ENCODE data around the gene PVRIG.
"Not testable (repeated sequence)": the region's sequence is repeated elsewhere in the genome, so short reads cannot be mapped to it uniquely, and the experiment has no call there.

Gene PVRIG

DNA sequence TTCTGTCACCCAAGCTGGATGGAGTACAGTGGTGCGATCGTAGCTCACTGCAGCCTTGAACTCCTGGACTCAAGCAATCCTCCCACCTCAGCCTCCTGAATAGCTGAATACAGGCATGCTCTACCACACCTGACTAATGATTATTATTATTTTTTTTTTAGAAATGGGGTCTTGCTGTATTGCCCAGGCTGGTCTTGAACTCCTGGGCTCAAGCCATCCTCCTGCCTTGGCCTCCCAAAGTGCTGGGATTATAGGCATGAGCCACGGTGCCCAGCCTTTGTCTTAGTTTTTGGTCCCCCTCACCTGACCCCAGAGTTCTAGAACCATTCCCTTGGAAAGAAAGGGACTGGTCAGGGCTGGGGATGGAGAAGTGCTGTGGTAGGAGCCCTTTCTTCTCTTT, 39.7 kb upstream of the PVRIG start:
- not testable (repeated sequence) for H3K9me3 ChIP-seq (replicated peaks; ENCODE audit: low read length); H3K4me3 ChIP-seq (ENCODE audit: low read length); H3K4me1 ChIP-seq (ENCODE audit: control insufficient read depth, insufficient read depth, low read length); H3K27me3 ChIP-seq (ENCODE audit: control insufficient read depth, insufficient read depth, low read length); H3K36me3 ChIP-seq (ENCODE audit: insufficient read depth, low read length); H3K4me2 ChIP-seq (ENCODE audit: low read length); H3K9ac ChIP-seq (ENCODE audit: low read depth, low read length)

DNA sequence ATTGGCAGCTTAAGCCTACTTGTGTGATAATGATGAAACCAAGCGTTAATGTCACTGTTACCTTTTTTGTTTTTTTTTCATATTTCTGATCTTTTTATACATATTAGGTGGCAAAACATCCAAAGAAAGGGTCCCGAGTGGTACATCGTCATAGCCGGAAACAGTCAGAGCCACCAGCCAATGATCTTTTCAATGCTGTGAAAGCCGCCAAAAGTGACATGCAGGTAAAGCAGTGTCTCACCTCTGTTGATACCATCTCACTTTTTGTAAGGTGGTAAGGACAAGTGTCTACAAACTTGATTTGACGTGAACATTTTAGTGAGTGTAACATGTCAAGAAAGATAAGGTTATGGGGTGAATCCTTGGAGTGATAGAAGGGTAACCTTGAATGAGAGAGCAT, 37.1 kb upstream of the PVRIG start:
- H3K27me3 ChIP-seq (ENCODE audit: control insufficient read depth, insufficient read depth, low read length); H3K36me3 ChIP-seq (ENCODE audit: insufficient read depth, low read length); H3K4me3 ChIP-seq (ENCODE audit: low read length); H3K4me2 ChIP-seq (ENCODE audit: low read length); H3K9me3 ChIP-seq (replicated peaks; ENCODE audit: low read length); H3K9ac ChIP-seq (ENCODE audit: low read depth, low read length); H3K4me1 ChIP-seq (ENCODE audit: control insufficient read depth, insufficient read depth, low read length): not testable (repeated sequence)

DNA sequence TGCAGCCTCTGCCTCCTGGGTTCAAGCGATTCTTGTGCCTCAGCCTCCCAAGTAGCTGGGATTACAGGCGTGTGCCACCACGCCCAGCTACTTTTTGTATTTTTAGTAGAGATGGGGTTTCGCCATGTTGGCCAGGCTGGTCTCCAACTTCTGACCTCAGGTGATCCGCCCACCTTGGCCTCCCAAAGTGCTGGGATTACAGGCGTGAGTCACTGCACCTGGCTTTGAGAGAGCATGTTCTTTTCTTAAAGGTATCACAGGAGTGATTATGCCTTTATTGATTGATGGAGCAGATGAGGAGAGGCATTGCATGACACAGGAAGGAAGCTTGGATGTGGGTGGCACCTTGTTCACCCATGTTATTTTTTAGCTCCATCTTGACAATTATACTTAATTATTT, 36.7 kb upstream of the PVRIG start:
- H3K36me3 ChIP-seq (ENCODE audit: insufficient read depth, low read length); H3K27me3 ChIP-seq (ENCODE audit: control insufficient read depth, insufficient read depth, low read length); H3K9ac ChIP-seq (ENCODE audit: low read depth, low read length); H3K4me3 ChIP-seq (ENCODE audit: low read length); H3K4me2 ChIP-seq (ENCODE audit: low read length); H3K9me3 ChIP-seq (replicated peaks; ENCODE audit: low read length); H3K4me1 ChIP-seq (ENCODE audit: control insufficient read depth, insufficient read depth, low read length): not testable (repeated sequence)

DNA sequence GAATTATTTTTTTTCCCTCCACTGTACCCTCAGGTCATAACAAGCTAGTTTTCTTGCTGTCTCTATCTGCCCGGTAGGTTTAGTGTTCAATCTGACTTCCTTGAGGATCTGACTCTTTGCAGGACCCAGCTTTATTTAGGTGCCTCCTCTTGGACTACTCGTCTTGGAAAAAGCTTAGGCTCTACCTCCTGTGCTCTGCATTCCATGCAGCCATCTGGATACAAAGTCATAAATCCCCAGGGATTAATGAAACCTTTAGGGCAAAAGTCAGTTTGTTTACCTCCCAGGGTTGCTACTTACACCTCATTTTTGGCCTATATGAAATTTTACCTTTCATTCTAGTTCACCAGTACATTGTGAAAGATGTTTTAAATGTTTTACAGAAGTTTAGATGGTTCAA, 34.0 kb upstream of the PVRIG start:
- no peaks in the 10 kb centered on the region for H3K4me1 ChIP-seq (ENCODE audit: control insufficient read depth, insufficient read depth, low read length)
- H3K4me2 ChIP-seq (ENCODE audit: low read length), result no peak overlapping the region
- peaks cover 6% of the 10 kb centered on the region for H3K27me3 ChIP-seq (ENCODE audit: control insufficient read depth, insufficient read depth, low read length)
- H3K36me3 ChIP-seq (ENCODE audit: insufficient read depth, low read length), result no peaks in the 10 kb centered on the region
- no peaks in the 10 kb centered on the region for H3K9me3 ChIP-seq (replicated peaks; ENCODE audit: low read length)
- H3K4me3 ChIP-seq (ENCODE audit: low read length), result no peak overlapping the region
- no peak overlapping the region for H3K9ac ChIP-seq (ENCODE audit: low read depth, low read length)

DNA sequence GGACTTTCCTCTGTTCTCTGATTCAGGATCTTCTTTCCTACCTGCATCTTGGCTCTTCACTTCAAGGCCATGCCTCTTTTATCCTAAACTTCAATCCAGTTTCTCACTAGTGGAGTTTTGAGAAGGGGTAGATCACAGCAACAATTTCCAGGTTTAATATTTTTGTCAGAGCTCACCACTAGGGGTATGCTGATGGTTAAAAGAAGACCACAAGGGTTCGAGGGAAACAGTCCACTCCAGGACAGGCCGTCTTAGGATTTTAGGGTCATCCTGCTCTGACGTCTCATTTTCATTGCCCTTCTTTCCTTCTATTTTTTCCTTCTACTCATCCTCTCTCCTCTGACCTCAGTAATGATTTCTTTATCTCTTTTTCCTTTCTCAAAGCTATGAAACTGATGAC, 30.7 kb upstream of the PVRIG start:
- Histone ChIP-seq H3K4me3 (ENCODE audit: low read length) (no peak overlapping the region), H3K9ac (ENCODE audit: low read depth, low read length) (no peak overlapping the region), H3K9me3 (replicated peaks; ENCODE audit: low read length) (no peaks in the 10 kb centered on the region), H3K4me2 (ENCODE audit: low read length) (no peak overlapping the region), H3K27me3 (ENCODE audit: control insufficient read depth, insufficient read depth, low read length) (peaks cover 3% of the 10 kb centered on the region), H3K4me1 (ENCODE audit: control insufficient read depth, insufficient read depth, low read length) (no peaks in the 10 kb centered on the region), H3K36me3 (ENCODE audit: insufficient read depth, low read length) (no peaks in the 10 kb centered on the region)

DNA sequence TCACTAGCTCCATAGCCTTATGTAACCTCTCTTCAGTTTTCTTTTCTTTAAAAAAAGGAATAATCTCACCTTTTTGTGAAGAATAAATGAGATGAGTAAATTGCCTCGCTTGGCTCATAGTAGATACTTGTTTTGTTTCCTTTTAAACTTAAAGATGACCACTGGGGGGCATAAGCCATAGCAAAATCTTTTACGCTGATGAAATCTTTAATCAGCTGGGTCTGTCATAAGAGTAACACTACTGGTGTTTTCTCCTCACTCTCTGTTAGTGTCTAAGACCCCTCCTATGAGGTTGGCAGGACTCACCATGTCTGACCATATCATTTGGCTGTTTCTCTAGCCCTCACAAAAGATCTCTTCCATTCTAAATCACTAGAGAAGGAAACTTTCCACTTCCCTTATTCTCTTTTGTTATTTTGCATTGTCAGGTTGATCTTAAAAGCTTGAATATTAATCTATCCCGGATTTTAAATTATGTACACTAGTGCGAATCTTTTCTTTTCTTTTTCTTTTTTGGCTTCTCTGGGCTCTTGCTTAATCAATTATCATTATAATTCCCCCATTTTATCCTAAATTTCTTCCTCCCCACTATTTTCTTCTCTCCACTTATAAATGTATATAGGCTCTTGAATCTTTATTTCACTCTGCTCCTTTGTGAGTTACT, 29.6 kb upstream of the PVRIG start:
- Histone ChIP-seq H3K9ac (ENCODE audit: low read depth, low read length) (no peak overlapping the region), H3K36me3 (ENCODE audit: insufficient read depth, low read length) (no peaks in the 10 kb centered on the region), H3K9me3 (replicated peaks; ENCODE audit: low read length) (no peaks in the 10 kb centered on the region), H3K4me1 (ENCODE audit: control insufficient read depth, insufficient read depth, low read length) (no peaks in the 10 kb centered on the region), H3K4me3 (ENCODE audit: low read length) (no peak overlapping the region), H3K27me3 (ENCODE audit: control insufficient read depth, insufficient read depth, low read length) (peaks cover 3% of the 10 kb centered on the region), H3K4me2 (ENCODE audit: low read length) (no peak overlapping the region)

DNA sequence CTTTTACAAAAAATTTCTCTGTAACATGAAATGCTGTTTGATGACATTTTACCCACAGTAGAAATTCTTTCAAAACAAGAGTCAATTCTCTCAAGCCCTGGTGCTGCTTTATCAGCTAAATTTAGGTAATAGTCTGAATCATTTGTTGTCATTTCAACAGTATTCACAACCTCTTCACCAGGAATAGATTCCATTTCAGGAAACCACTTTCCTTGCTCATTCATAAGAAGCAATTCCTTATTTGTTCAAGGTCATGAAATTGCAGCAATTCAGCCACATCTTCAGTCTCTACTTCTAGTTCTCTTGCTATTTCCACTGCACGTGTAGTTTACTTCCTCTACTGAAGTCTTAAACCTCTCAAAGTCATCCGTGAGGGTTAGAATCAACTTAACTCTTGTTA, 28.0 kb upstream of the PVRIG start:
- no peak overlapping the region for H3K4me3 ChIP-seq (ENCODE audit: low read length)

DNA sequence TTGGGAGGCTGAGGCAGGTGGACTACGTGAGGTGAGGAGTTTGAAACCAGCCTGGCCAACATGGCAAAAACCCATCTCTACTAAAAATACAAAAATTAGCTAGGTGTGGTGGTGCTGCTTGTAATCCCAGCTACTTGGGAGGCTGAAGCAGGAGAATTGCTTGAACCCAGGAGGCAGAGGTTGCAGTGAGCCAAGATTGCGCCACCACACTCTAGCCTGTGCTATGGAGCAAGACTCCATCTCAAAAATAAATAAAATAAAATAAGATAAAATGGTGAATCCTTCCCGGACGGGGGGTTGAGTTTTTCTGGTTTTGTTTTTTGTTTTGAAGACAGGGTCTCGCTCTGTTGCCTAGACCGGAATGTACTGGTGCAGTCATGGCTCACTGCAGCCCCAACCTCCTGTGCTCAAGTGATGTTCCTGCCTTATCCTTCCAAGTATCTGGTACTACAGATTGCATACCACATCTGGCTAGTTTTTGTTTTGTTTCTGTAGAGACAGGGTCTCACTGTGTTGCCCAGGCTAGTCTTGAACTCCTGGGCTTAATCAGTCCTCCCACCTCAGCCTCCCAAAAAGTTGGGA, 27.4 kb upstream of the PVRIG start:
- not testable (repeated sequence) for H3K4me2 ChIP-seq (ENCODE audit: low read length); H3K4me3 ChIP-seq (ENCODE audit: low read length)

More for the DNA sequence above, 28.0 kb upstream of the PVRIG start:
- H3K4me1 ChIP-seq (ENCODE audit: control insufficient read depth, insufficient read depth, low read length), result no peaks in the 10 kb centered on the region
- H3K4me2 ChIP-seq (ENCODE audit: low read length), result no peak overlapping the region
- H3K9me3 ChIP-seq (replicated peaks; ENCODE audit: low read length), result no peaks in the 10 kb centered on the region
- no peak overlapping the region for H3K9ac ChIP-seq (ENCODE audit: low read depth, low read length)
- no peaks in the 10 kb centered on the region for H3K36me3 ChIP-seq (ENCODE audit: insufficient read depth, low read length)
- H3K27me3 ChIP-seq (ENCODE audit: control insufficient read depth, insufficient read depth, low read length), result no peaks in the 10 kb centered on the region

DNA sequence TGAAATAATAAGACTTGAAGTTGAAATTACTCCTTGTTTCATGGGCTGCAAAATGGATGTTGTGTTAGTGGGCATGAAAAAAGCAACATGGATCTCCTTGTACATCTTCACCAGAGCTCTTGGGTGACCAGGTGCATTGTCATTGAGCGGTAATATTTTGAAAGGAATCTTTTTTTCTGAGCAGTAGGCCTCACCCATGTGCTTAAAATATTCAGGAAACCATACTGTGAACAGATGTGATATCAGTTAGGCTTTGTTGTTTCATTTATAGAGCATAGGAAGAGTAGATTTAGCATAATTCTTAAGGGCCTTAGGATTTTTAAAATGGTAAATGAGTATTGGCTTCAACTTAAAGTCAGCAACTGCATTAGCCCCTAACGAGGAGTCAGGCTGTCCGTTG, 26.8 kb upstream of the PVRIG start:
- H3K4me2 ChIP-seq (ENCODE audit: low read length), result no peak overlapping the region
- no peak overlapping the region for H3K4me3 ChIP-seq (ENCODE audit: low read length)
- H3K36me3 ChIP-seq (ENCODE audit: insufficient read depth, low read length), result no peaks in the 10 kb centered on the region
- H3K9ac ChIP-seq (ENCODE audit: low read depth, low read length), result no peak overlapping the region
- peaks cover 3% of the 10 kb centered on the region for H3K27me3 ChIP-seq (ENCODE audit: control insufficient read depth, insufficient read depth, low read length)
- no peaks in the 10 kb centered on the region for H3K4me1 ChIP-seq (ENCODE audit: control insufficient read depth, insufficient read depth, low read length)
- no peaks in the 10 kb centered on the region for H3K9me3 ChIP-seq (replicated peaks; ENCODE audit: low read length)

More for the DNA sequence above, 27.4 kb upstream of the PVRIG start:
- H3K27me3 ChIP-seq (ENCODE audit: control insufficient read depth, insufficient read depth, low read length); H3K4me1 ChIP-seq (ENCODE audit: control insufficient read depth, insufficient read depth, low read length); H3K36me3 ChIP-seq (ENCODE audit: insufficient read depth, low read length); H3K9ac ChIP-seq (ENCODE audit: low read depth, low read length); H3K9me3 ChIP-seq (replicated peaks; ENCODE audit: low read length): not testable (repeated sequence)

DNA sequence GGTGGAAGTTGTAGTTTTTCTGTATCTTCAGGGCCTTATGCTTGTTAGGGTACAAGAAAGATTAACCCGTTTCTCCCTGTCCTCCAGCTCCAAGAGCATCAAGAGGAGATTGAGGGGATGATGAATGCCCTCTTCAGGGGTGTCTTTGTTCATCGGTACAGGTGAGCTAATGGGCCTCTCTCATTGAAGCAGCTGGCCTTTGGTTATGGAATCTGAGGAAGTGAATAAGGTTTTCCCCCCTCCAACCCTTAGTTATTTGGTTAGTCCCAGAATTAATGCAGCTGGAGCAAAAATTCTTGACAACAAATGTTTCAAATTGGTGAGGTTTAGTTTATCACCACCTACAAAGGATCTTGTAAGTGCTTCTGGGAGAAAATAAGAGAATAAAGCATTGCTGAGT, 24.5 kb upstream of the PVRIG start:
- Histone ChIP-seq H3K4me2 (ENCODE audit: low read length) (no peak overlapping the region), H3K36me3 (ENCODE audit: insufficient read depth, low read length) (no peaks in the 10 kb centered on the region), H3K9ac (ENCODE audit: low read depth, low read length) (no peak overlapping the region), H3K4me3 (ENCODE audit: low read length) (no peak overlapping the region), H3K9me3 (replicated peaks; ENCODE audit: low read length) (no peaks in the 10 kb centered on the region), H3K27me3 (ENCODE audit: control insufficient read depth, insufficient read depth, low read length) (peaks cover 19% of the 10 kb centered on the region), H3K4me1 (ENCODE audit: control insufficient read depth, insufficient read depth, low read length) (no peaks in the 10 kb centered on the region)

DNA sequence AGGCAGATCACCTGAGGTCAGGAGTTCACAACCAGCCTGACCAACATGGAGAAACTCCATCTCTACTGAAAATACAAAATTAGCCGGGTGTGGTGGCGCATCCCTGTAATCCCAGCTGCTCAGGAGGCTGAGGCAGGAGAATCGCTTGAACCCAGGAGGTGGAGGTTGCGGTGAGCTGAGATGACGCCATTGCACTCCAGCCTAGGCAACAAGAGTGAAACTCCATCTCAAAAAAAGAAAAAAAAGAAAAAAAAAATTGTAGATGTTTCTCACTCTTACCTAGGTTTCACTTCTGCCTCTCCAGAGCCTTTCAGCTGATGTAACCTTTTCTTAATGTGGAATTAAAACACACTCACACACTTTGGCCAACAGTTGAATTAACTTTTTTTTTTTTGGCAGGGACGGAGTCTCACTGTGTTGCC, 23.8 kb upstream of the PVRIG start:
- not testable (repeated sequence) for H3K4me2 ChIP-seq (ENCODE audit: low read length); H3K9me3 ChIP-seq (replicated peaks; ENCODE audit: low read length); H3K9ac ChIP-seq (ENCODE audit: low read depth, low read length); H3K4me1 ChIP-seq (ENCODE audit: control insufficient read depth, insufficient read depth, low read length); H3K4me3 ChIP-seq (ENCODE audit: low read length); H3K36me3 ChIP-seq (ENCODE audit: insufficient read depth, low read length)
- peaks cover 21% of the 10 kb centered on the region for H3K27me3 ChIP-seq (ENCODE audit: control insufficient read depth, insufficient read depth, low read length)

DNA sequence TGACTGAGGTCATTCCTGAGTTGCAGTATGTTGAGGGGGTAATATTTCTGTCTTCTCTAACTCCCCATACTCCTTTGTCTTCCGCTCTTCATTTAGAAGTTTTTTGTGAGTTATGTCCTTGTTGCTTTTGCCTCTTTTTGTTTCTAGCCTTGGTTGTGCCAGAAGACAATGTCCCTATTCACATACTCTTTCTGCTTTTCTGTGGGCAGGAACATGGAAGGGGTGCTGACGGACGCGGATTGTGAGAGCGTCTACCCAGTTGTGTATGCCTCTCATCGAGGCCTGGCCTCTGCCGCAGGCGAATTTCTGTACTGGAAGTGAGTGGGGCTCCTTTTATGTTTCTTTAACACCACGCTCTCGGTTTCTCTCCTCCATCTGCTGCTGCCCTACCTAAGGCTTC, 21.5 kb upstream of the PVRIG start:
- H3K36me3 ChIP-seq (ENCODE audit: insufficient read depth, low read length), result no peaks in the 10 kb centered on the region
- H3K4me2 ChIP-seq (ENCODE audit: low read length), result no peak overlapping the region
- no peaks in the 10 kb centered on the region for H3K9me3 ChIP-seq (replicated peaks; ENCODE audit: low read length)
- no peak overlapping the region for H3K9ac ChIP-seq (ENCODE audit: low read depth, low read length)
- no peaks in the 10 kb centered on the region for H3K4me1 ChIP-seq (ENCODE audit: control insufficient read depth, insufficient read depth, low read length)
- H3K27me3 ChIP-seq (ENCODE audit: control insufficient read depth, insufficient read depth, low read length), result peaks cover 41% of the 10 kb centered on the region
- no peak overlapping the region for H3K4me3 ChIP-seq (ENCODE audit: low read length)
